GM19463 (cell line): ENCODE data around the gene PSG3.
"Not testable (repeated sequence)": the region's sequence is repeated elsewhere in the genome, so short reads cannot be mapped to it uniquely, and the experiment has no call there.

ENCODE experiments used
- ATAC-seq: cut with Tn5 transposase; IDR thresholded peaks from one replicate; pipeline ENCODE4 v1.9.1; 2021; ENCODE audit warnings: mild to moderate bottlenecking, moderate library complexity; ENCODE audit not compliant: unreplicated experiment

The PSG3 gene

DNA sequence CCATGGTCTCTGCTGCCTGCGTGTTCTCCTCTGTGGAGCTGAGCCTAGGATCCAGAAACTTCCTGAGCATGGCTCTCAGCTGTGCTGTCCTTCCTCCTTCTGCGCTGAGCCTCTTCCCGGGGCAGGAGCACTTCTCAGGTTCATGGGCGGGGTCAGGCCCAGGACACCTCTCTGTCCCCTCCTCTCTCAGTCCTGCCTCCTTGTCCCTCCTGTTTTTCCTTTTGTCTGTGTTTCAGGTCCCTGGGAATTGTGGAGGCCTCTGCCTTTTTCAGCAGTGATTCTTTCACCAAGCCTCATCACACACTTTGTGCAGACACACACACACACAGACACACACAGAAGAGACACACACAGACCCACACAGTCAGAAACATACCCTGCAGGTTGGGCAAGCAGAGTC is at the start of gene PSG3:
Gene PSG3 (minus strand): TSS at position 101 of the 400 bp plus-strand sequence. CDS start 97 bp downstream, at position 4.
- ATAC-seq, result not testable (repeated sequence)

DNA sequence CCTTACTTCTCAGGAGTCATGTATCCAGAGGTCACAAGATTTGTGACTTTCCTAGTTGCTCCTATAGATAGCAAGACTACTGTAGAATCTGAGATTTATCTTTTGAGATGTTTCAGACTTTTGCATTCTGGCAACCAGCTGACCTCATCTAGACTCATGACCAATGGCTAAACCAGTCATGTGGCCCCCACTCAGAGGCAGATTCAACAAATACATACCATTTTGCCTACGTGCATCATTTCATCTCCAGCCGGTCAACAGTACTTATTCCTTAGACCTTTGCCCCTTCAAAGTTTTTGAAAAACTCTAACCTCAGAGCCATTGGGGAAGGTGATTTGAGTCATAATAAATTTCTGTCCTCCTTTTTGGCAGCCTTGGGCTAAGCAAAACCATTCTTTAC is 48.5 kb upstream of the PSG3 start:
- ATAC-seq, result not testable (repeated sequence)

DNA sequence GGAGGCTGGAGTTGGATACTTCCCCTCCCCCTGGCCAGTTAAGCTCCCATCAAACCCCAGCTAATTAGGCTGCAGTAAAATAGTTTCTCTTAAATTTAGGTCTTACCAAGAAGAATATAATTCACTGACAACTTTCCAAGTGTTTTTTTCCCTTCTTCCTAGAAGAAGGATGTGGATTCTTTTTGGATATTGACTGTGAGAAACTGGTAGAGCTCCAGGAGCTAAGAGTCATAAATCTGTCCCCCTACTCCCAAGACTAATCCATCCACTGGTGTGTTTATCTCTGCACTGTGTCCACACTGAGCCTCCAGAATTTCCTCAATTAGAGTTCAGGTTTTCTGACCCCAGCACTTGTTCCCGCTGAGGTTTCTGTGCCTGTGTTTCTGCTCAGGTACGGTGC is 47.5 kb upstream of the PSG3 start:
- ATAC-seq, result not testable (repeated sequence)

DNA sequence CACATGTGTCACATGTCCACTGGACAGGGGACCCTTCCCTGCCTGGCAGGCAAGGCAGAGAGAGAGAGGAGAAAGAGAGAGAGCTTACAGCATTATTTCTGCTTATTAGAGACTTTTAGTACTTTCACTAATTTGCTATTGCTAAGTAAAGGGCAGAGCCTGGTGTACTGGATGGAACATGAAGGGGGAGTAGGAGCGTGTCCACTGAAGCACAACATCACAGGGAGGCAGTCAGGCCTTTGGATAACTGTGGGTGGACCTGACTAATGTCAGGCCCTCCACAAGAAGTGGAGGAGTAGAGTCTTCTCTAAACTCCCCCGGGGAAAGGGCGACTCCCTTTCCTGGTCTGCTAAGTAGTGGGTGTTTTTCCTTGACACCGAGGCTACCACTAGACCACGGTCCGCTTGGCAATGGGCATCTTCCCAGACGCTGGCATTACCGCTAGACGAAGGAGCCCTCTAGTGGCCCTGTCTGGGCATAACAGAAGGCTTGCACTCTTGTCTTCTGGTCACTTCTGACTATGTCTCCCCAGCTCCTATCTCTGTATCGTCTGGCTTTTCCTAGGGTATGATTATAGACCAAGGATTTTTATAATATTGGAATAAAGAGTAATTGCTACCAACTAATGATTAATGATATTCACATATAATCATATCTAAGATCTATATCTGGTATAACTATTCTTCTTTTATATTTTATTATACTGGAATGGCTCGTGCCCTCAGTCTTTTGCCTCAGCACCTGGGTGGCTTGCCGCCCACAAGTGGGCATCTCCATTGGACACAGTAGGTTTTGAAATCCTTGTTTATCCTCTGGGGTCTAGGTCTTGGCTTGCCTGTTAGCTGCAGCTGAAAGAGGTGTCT is 36.7 kb upstream of the PSG3 start:
- not testable (repeated sequence) for ATAC-seq

DNA sequence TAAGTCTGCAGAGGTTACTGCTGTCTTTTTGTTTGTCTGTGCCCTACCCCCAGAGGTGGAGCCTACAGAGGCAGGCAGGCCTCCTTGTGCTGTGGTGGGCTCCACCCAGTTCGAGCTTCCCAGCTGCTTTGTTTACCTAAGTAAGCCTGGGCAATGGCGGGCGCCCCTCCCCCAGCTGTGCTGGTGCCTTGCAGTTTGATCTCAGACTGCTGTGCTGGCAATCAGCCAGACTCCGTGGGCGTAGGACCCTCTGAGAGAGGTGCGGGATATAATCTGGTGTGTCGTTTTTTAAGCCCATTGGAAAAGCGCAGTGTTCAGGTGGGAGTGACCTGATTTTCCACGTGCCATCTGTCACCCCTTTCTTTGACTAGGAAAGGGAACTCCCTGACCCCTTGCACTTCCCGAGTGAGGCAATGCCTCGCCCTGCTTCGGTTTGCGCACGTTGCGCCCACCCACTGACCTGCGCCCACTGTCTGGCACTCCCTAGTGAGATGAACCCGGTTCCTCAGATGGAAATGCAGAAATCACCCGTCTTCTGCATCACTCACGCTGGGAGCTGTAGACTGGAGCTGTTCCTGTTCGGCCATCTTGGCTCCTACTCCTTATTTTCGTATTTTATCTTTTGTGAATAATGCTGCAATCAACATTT is 34.4 kb upstream of the PSG3 start:
- not testable (repeated sequence) for ATAC-seq

DNA sequence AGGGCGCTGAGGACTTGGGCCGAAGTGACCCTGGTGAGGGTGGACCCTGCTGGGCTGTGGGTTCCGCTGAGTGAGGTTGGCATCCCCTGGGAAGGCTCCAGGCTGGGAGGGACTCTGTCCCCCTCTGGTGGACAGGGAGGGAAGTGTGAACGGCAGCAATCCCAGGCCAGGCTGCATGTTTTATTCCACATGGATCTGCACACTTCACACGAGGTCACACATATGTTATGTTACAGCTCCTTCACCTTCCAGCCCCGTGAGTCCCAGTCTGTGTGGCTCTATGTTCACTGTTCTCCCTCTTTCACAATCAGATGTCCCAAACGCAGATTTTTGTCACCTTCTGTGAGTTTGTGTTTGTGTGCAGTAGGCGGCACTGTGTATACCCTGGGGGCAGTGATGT is 27.0 kb upstream of the PSG3 start:
- not testable (repeated sequence) for ATAC-seq

DNA sequence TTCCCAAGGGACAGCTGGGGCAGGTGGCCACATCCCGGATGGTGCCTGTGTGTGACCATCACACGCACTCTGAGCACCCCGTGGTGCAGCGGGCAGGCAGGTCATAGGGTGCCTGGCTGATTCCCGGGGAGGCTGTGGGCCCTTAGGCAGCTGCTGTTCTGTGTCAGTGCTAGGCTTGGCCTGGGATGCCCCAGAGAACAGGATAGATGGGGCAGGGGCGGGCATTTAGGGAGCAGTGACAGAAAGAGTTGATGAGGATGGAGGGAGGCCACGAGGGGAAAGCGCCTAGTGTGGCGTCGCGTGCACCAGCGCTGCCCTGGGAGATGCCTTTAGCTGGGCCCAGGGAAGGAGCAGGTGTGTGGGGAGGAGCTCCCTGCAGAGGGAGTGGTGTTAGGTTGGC is 26.6 kb upstream of the PSG3 start:
- not testable (repeated sequence) for ATAC-seq

DNA sequence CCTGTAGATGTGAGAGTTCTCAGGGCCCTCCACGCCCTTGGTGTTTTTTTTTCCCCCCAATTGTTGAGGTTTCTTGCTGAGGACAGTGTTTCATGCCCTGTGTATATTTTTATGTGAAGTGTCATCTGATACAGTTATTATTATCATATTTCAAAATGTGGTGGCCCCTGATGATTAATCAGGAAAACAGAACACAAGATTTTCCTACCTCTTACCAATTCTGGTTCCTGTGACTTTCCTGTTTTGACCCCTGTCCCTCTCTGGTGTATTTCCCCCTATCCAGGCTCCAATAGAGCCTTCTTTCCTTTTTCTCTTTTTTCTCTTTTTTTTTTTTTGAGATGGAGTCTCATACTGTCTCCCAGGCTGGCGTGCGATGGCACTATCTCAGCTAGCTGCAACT is 24.6 kb upstream of the PSG3 start:
- no peak for ATAC-seq

DNA sequence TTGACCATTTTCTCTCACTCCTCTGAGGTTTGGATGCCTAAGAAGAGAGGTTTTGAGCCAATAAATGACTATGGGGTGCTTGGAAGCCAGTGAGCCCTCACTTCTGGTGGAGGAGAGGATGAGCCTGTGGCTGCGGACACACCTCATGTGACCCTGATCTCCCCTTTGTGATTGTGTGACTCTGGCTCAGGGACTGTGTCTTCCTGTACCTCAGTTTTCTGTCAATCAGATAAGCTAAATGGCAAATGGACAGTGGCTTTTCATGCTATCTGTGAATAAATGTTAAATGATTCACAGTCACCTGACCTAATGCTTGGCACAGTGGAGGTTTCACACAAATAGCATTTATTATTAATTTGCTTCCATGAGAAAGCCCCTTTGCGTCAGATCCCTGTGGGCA is 22.5 kb upstream of the PSG3 start:
- ATAC-seq, result no peak

DNA sequence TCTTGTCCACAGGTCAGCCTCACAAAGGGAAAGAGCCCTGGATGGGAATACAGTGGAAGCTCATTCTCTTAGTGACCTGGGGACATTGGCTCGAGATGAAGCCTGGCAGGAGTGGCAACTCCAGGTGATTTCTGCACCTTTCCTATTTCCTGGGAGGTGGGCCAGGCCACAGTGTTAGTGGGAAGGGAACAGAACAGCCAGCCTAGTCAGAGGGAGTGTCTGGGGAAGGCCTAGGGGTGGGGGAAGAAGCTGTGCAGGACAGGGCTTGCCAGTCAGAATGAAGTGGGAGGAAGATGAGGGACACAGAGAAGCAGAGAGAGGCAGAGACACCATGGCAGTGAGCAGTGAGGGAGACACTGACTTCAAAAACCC is 21.6 kb upstream of the PSG3 start:
- ATAC-seq, result not testable (repeated sequence)

DNA sequence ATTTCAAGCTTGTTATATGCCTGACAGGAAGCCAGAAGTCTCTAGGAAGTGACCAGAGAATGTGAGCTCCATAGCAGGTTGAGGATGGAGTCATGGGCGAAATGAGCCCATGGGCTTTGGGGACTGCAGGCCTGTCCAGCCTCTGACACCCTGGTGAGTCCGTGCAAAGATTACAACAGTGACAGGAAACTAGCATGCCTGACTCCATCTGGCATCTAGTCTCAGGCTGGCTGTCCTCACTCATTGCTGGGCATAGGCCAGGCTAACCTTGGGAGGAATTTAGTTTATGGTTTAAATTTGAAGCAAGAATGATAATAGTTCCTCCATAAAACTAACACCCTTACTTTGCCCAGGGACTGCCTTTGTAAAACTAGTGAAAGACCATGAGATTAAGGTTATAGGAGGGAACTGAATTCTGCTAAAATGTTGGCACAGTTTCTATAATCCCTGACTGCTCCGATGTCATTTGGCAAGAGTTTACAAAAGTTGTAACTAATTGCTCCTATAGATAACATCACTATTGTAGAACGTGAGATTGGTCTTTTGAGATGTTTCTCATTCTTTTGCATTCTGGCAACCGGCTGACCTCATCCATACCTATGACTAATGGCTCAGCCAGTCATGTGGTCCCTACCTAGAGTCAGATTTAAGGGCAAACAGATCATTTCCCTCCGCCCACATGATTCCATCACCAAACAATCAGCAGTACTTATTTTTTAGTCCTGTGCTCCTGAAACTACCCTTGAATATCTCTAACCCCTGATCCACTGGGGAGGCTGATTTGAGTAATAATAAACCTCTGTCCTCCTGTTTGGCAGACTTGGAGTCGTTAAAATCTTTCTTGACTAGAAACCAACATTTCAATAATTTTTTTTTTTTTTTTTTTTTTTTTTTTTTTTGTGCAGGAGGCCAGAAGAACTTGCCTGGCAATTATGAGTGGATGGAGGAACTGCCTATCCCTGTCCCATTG is 21.0 kb upstream of the PSG3 start:
- not testable (repeated sequence) for ATAC-seq

DNA sequence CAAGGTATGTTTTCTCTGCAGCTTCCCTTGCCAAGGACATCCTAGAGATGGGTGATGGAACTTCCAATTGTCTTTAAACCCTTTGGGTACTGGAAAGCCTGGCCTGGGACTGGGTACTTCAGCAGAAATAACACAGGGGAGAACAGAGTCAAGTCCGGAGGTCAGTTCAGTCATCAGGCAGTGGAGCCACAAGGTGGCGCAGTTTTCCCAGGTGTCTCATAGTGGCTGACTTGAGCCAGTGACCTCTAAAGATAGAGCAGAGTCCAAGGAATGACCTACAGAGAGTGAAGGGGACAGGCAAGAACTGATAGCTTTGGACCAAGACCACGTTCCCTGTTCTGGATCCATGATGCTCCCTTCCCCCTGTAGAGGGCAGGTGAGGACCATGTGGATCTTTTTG is 18.4 kb upstream of the PSG3 start:
- not testable (repeated sequence) for ATAC-seq

DNA sequence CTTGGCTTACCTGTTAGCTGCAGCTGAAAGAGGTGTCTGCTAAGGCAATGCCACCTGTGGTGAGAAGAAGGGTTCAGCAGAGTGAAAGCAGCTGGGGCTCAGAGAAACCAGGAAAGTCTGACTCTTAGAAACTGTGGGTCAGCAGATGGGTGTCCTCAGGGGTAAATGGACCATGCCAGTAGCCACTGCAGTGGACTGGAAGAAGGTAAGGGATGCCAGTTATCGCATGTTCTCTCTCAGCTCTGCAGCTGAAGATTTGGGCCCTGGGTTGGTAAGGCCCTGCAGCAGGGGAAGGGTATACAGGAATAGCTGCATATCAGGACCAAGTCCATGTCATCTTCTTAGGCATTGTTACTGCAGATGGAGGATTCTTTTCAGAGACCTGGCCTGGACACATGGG is 12.0 kb upstream of the PSG3 start:
- ATAC-seq, result not testable (repeated sequence)

DNA sequence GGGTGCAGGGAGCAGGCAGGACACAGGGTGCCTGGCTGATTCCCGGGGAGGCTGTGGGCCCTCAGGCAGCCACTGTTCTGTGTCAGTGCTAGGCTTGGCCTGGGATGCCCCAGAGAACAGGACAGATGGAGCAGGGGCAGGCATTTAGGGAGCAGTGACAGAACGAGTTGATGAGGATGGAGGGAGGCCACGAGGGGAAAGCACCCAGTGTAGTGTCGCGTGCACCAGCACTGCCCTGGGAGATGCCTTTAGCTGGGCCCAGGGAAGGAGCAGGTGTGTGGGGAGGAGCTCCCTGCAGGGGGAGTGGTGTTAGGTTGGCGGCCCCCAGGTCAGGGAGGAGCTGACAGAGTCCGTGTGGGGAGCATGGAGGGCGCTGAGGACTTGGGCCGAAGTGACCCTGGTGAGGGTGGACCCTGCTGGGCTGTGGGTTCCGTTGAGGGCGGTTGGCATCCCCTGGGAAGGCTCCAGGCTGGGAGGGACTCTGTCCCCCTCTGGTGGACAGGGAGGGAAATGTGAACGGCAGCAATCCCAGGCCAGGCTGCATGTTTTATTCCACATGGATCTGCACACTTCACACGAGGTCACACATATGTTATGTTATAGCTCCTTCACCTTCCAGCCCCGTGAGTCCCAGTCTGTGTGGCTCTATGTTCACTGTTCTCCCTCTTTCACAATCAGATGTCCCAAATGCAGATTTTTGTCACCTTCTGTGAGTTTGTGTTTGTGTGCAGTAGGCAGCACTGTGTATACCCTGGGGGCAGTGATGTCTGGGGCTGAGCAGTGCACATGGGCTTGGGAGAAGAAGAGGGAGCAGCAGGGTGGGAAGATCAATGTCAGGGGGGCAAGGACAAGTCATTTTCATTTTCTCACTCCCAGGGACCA is 1.7 kb upstream of the PSG3 start:
- not testable (repeated sequence) for ATAC-seq

DNA sequence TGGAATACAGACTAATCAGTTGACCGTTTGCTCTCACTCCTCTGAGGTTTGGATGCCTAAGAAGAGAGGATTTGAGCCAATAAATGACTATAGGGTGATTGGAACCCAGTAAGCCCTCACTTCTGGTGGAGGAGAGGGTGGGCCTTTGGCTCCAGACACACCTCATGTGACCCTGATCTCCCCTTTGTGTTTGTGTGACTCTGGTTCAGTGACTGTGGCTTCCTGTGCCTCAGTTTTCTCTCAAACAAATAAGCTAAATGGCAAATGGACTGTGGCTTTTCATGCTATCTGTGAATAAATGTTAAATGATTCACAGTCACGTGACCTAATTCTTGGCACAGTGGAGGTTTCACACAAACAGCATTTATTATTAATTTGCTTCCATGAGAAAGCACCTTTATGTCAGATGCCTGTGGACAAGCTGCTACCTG is 2.7 kb downstream of the PSG3 start:
- ATAC-seq, result not testable (repeated sequence)

DNA sequence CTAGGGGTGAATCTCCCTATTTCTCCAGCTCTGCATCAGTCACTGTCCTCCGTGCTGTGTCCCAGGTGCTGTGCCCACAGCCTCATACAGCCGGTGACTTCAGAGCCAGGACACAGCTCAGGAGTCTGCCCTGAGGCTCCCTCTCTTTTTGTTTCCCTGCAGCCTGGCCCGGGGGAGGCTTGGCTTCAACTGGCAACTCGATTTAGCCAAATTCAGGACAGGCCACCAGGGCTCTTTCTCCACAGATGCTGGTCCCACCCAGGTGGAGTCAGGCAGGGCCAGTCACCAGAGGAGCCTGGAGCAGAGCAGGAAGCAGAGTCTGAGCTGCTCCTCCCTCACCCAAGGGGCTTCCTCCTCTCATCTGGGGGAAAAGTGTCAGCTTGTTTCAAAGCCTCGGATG is 11.9 kb downstream of the PSG3 start:
- ATAC-seq, result not testable (repeated sequence)

DNA sequence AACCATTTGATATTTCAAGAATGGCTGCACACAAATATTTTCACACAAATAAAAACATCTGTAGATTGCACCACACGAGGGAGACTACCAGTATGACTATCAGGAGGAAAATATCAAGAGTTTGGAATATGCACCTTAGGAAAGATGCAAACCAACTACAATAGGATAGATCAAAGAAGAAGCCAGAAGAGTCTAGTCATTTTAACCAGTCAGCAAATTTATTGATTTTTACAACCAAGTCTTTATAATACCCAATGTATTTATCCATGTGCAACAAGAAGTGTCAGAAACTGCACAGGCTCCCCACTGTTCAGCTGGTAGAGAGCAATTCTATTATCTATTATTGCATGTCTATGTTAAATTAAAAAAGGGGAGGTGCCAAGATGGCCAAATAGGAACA is 26.3 kb downstream of the PSG3 start:
- not testable (repeated sequence) for ATAC-seq

DNA sequence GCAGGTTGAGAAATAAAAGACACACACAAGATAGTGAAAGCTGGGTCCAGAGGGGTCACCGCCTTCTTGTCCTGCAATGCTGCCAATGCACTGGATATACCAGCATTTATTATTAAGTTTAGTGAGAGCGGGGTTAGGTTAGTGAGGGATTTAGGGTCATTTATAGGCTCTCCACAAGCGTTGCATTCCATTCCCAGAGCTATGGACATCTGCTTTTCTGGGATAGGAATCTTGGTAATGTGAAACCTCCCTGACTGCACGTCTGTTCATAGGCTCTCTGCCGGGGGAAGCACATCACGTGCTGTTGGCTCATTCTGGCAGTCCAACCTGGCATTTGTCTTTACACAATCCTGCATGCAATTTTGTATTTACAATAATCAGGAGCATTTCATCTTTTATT is 27.5 kb downstream of the PSG3 start:
- not testable (repeated sequence) for ATAC-seq

DNA sequence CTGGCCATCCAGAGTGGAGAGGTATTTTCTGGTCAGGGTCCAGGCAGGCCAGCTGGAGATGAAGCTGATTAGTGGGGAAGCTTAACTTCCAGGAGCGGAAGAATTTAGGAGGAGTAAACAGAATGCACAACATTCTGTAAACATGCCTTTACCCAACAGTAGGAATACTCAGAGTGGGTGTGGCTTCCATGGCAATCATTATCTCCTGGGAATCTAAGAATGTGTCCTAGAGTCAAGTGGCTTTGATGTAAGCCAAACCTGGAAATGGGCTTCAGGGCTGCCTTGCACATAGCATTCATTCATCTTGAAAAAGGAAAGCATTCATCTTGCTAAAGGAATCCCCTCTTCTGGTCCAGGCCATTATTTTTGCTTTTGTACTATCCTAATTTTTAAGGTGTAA is 29.3 kb downstream of the PSG3 start:
- ATAC-seq, result not testable (repeated sequence)

DNA sequence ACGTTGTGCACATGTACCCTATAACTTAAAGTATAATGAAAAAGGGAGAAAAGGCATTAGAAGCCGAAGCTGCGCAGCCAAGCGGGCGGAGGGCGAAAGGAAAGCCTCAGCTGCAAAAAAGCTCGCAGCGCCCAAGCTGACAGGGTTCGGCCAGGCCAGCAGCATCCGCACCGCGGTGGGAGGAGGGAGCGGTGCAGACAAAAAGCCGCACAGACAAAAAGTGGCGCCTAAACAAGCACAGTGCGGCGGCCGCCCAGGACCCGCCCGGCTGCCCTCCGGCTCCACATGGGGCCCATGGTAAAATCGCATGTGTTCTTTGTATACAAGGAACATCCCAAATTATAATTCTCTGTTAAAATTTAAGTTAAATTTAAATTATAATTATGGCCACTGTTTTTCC is 42.4 kb downstream of the PSG3 start:
- ATAC-seq, result no peak
